C4-2B (cell line): Measurements from ENCODE around the gene ZNF618.

Source experiments
- H3K27ac ChIP-seq: fragments of 450-650 bp; 2 replicates; pipeline ENCODE4 v1.5.1; 2017
- CTCF ChIP-seq: fragments of 450-650 bp; conservative IDR thresholded peaks from 2 replicates; pipeline ENCODE4 v1.5.1; 2017; ENCODE audit warnings: mild to moderate bottlenecking
- ZFX ChIP-seq: fragments of 450-650 bp; IDR thresholded peaks from 2 replicates; pipeline ENCODE4 v1.6.1; 2017

ZNF618 gene

GRCh38 chr9:114057161-114057885, 181.2 kb downstream of the ZNF618 start:
- no peak overlapping the region for H3K27ac ChIP-seq
- no peak for TF ChIP-seq CTCF
- TF ChIP-seq ZFX: no peak

GRCh38 chr9:114058688-114059046, 182.6 kb downstream of the ZNF618 start:
- no peak for TF ChIP-seq ZFX
- TF ChIP-seq CTCF: no peak
- H3K27ac ChIP-seq: no peak overlapping the region

- no peak for TF ChIP-seq CTCF
- TF ChIP-seq ZFX: no peak
Observed at GRCh38 chr9:114059047-114059803, 183.1 kb downstream of the ZNF618 start.

GRCh38 chr9:114060070-114060469, 184.0 kb downstream of the ZNF618 start:
- no peak overlapping the region for H3K27ac ChIP-seq
- TF ChIP-seq CTCF: no peak
- no peak for TF ChIP-seq ZFX

More at GRCh38 chr9:114059047-114059803, 183.1 kb downstream of the ZNF618 start:
- no peak overlapping the region for H3K27ac ChIP-seq

- no peak overlapping the region for H3K27ac ChIP-seq
Observed at GRCh38 chr9:114060711-114061110, 184.6 kb downstream of the ZNF618 start.

GRCh38 chr9:114061292-114061691, 185.2 kb downstream of the ZNF618 start:
- TF ChIP-seq ZFX: no peak
- TF ChIP-seq CTCF: no peak
- H3K27ac ChIP-seq: no peak overlapping the region

More at GRCh38 chr9:114060711-114061110, 184.6 kb downstream of the ZNF618 start:
- TF ChIP-seq CTCF: no peak
- no peak for TF ChIP-seq ZFX

- TF ChIP-seq ZFX: no peak
- no peak for TF ChIP-seq CTCF
- no peak overlapping the region for H3K27ac ChIP-seq
Observed at GRCh38 chr9:114061830-114062474, 185.8 kb downstream of the ZNF618 start.
